GM18907 (cell line): Measurements from ENCODE around the gene BACH2.
"Not testable (repeated sequence)": the region's sequence is repeated elsewhere in the genome, so short reads cannot be mapped to it uniquely, and the experiment has no call there.

ENCODE experiments used
- ATAC-seq: cut with Tn5 transposase; IDR thresholded peaks from one replicate; pipeline ENCODE4 v1.9.1; 2021; ENCODE audit warnings: mild to moderate bottlenecking, moderate library complexity; ENCODE audit not compliant: unreplicated experiment

Gene BACH2

GRCh38 chr6:90186637-90187371 is 109.8 kb downstream of the BACH2 start:
- ATAC-seq = no peak

GRCh38 chr6:90186026-90186425 is 110.6 kb downstream of the BACH2 start:
- no peak for ATAC-seq

GRCh38 chr6:90184334-90185298 is 112.0 kb downstream of the BACH2 start:
- ATAC-seq = no peak

- ATAC-seq = no peak
Observed at GRCh38 chr6:90183587-90184333, 112.9 kb downstream of the BACH2 start.

GRCh38 chr6:90180526-90180925 is 116.1 kb downstream of the BACH2 start:
- no peak for ATAC-seq

GRCh38 chr6:90179190-90180169 is 117.2 kb downstream of the BACH2 start:
- no peak for ATAC-seq

- ATAC-seq = no peak
Observed at GRCh38 chr6:90178384-90178855, 118.2 kb downstream of the BACH2 start.

- ATAC-seq = no peak
Observed at GRCh38 chr6:90177544-90178383, 118.9 kb downstream of the BACH2 start.

GRCh38 chr6:90175627-90176538 is 120.8 kb downstream of the BACH2 start:
- peak; percentile 87 for ATAC-seq

GRCh38 chr6:90173262-90173925 is 123.2 kb downstream of the BACH2 start:
- ATAC-seq = no peak

GRCh38 chr6:90170601-90171000 is 126.0 kb downstream of the BACH2 start:
- no peak for ATAC-seq

GRCh38 chr6:90169374-90169773 is 127.3 kb downstream of the BACH2 start:
- ATAC-seq = no peak

- ATAC-seq = no peak
Observed at GRCh38 chr6:90168693-90169131, 127.9 kb downstream of the BACH2 start.

GRCh38 chr6:90167514-90168379 is 128.9 kb downstream of the BACH2 start:
- ATAC-seq = no peak

GRCh38 chr6:90166155-90166924 is 130.3 kb downstream of the BACH2 start:
- not testable (repeated sequence) for ATAC-seq
